Tibial artery (tissue), 4 donors: ENCODE measurements around the gene UBE3D.

ENCODE experiments used
- DNase-seq, 2 donors: peaks; one replicate each; pipeline ENCODE4 v3.0.0-alpha.2; 2019
- H3K27ac ChIP-seq, 2 donors: fragments of 200-600 bp; sonication (generic) in 1 of 2; 1 replicate in 1 of 2; 2 replicates in 1 of 2; pipeline ENCODE4 v1.5.1; 2018 to 2019; ENCODE audit warnings: mild to moderate bottlenecking in 1 of 2
- H3K27me3 ChIP-seq, 2 donors: fragments of 200-600 bp; sonication (generic) in 1 of 2; one replicate each; pipeline versions ENCODE4 v1.5.1 to v1.6.0; 2016 to 2019
- H3K36me3 ChIP-seq, 3 donors: fragments of 200-600 bp; sonication (generic) in 2 of 3; one replicate each; pipeline ENCODE4 v1.5.1; 2016 to 2019; ENCODE audit warnings: mild to moderate bottlenecking in 2 of 3
- H3K4me1 ChIP-seq, 4 donors: fragments of 200-600 bp; sonication (generic) in 2 of 4; 1 replicate in 3 of 4; 2 replicates in 1 of 4; pipeline ENCODE4 v1.5.1; 2016 to 2019
- H3K4me3 ChIP-seq, 2 donors: fragments of 200-600 bp; sonication (generic) in 1 of 2; 1 replicate in 1 of 2; 2 replicates in 1 of 2; pipeline ENCODE4 v1.5.1; 2018 to 2019; ENCODE audit warnings: mild to moderate bottlenecking in 2 of 2
- H3K9me3 ChIP-seq, 3 donors: fragments of 200-600 bp; sonication (generic) in 1 of 3; one replicate each; pipeline ENCODE4 v1.5.1; 2016 to 2019
- CTCF ChIP-seq, 2 experiments: fragments of 200-600 bp in 1 of 2; fragments of 450-650 bp in 1 of 2; IDR thresholded peaks; one replicate each; pipeline ENCODE4 v1.5.1; 2017 to 2019; ENCODE audit warnings: antibody characterized with exemption in 2 of 2, mild to moderate bottlenecking in 1 of 2, moderate library complexity in 1 of 2
- intact Hi-C: fragments of 100-400 bp; cut with DNase I; formaldehyde crosslinking; loops from one replicate; pipeline ENCODE4 v1.15.0; 2023; ENCODE audit warnings: low total_unique reads

The UBE3D gene

GRCh38 chr6:83083476-83083875, 17.8 kb upstream of the UBE3D start:
- no peaks in the 10 kb centered on the region for H3K36me3 ChIP-seq
- TF ChIP-seq CTCF (IDR thresholded peaks at IDR 0.05): no peak
- intact Hi-C loops: loop anchor here (5.0 kb wide), 1 partner anchor 1051 kb away; no protein-coding TSS in a partner anchor
- no peaks in the 10 kb centered on the region for H3K27me3 ChIP-seq
- no peak for DNase-seq
- no peak overlapping the region for H3K27ac ChIP-seq
- no peaks in the 10 kb centered on the region for H3K9me3 ChIP-seq
- no peak overlapping the region for H3K4me3 ChIP-seq
- no peaks in the 10 kb centered on the region for H3K4me1 ChIP-seq

DNA sequence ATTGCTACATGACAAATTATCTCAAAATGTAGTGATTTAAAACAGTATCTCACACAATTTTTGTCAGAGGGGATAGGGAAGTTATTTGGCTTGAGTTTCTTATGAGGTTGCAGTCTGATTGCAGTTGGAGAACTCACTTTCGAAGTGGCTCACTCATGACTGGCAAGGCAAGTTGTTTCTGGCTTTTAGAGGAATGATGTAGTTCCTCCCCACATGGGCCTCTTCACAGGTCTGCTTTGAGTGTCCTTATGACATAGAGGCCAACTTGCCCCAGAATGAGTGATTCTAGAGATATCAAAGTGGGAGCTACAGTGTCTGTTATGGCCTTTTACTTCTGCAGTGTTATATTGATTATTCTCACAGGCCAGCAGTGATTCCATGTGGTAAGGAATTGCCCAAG, 8.0 kb upstream of the UBE3D start:
- TF ChIP-seq CTCF (IDR thresholded peaks at IDR 0.05): no peak
- Histone ChIP-seq H3K4me3 (no peak overlapping the region), H3K27ac (no peak overlapping the region), H3K4me1 (peaks cover 0 to 21% (median 12%) of the 10 kb centered on the region in 4 donors), H3K36me3 (no peaks in the 10 kb centered on the region), H3K9me3 (no peaks in the 10 kb centered on the region), H3K27me3 (no peaks in the 10 kb centered on the region)
- DNase-seq: no peak
- intact Hi-C loops: no loop called here

DNA sequence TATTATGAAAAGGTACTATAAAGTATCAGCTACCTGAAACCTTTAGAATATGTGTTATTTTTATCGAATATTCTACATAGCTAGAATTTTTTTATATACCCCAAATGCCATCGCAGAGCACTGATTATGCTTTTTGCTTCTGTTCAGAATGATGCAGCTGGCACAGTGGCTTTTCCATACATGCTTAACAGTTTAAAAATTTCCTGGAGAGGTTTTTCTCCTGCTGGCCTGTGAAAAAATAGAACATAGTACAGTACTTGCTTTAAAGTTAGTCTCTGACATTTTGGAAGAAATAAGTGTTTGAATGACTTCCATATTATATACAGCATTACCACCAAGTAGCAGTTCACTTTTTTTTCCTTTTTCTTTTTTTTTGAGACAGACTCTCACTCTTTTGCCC, 7.1 kb upstream of the UBE3D start:
- no peak for DNase-seq
- intact Hi-C loops: no loop called here
- H3K4me3 ChIP-seq: no peak overlapping the region
- no peaks in the 10 kb centered on the region for H3K36me3 ChIP-seq
- no peaks in the 10 kb centered on the region for H3K9me3 ChIP-seq
- H3K27me3 ChIP-seq: no peaks in the 10 kb centered on the region
- TF ChIP-seq CTCF (IDR thresholded peaks at IDR 0.05): no peak
- H3K4me1 ChIP-seq: peaks cover 0 to 24% (median 14%) of the 10 kb centered on the region in 4 donors
- H3K27ac ChIP-seq: no peak overlapping the region

GRCh38 chr6:83071707-83072106, 6.1 kb upstream of the UBE3D start:
- H3K4me1 ChIP-seq: peaks cover 0 to 24% (median 14%) of the 10 kb centered on the region in 4 donors
- H3K36me3 ChIP-seq: no peaks in the 10 kb centered on the region
- TF ChIP-seq CTCF (IDR thresholded peaks at IDR 0.05): no peak
- H3K4me3 ChIP-seq: no peak overlapping the region
- no peaks in the 10 kb centered on the region for H3K9me3 ChIP-seq
- no peak overlapping the region for H3K27ac ChIP-seq
- no peaks in the 10 kb centered on the region for H3K27me3 ChIP-seq
- DNase-seq: no peak
- intact Hi-C loops: no loop called here

- intact Hi-C loops: no loop called here
- no peak for DNase-seq
- H3K27ac ChIP-seq: no peak overlapping the region
- no peak for TF ChIP-seq CTCF (IDR thresholded peaks at IDR 0.05)
- H3K27me3 ChIP-seq: no peaks in the 10 kb centered on the region
- no peak overlapping the region for H3K4me3 ChIP-seq
- no peaks in the 10 kb centered on the region for H3K36me3 ChIP-seq
- peaks cover 0 to 24% (median 14%) of the 10 kb centered on the region in 4 donors for H3K4me1 ChIP-seq
- H3K9me3 ChIP-seq: no peaks in the 10 kb centered on the region
These were observed 5.4 kb upstream of the UBE3D start for GRCh38 chr6:83071023-83071422.

- intact Hi-C loops: loop anchor here (5.0 to 10.0 kb wide), 2 partner anchors 345 to 443 kb away; partner anchors contain the start of gene PRSS35
These were observed 4.0 kb upstream of the UBE3D start for GRCh38 chr6:83069633-83070032.

More at GRCh38 chr6:83069633-83070032, 4.0 kb upstream of the UBE3D start:
- no peaks in the 10 kb centered on the region for H3K27me3 ChIP-seq
- DNase-seq: no peak
- H3K36me3 ChIP-seq: no peaks in the 10 kb centered on the region
- no peaks in the 10 kb centered on the region for H3K9me3 ChIP-seq
- H3K4me1 ChIP-seq: peaks cover 0 to 24% (median 14%) of the 10 kb centered on the region in 4 donors
- H3K27ac ChIP-seq: no peak overlapping the region
- H3K4me3 ChIP-seq: no peak overlapping the region
- TF ChIP-seq CTCF (IDR thresholded peaks at IDR 0.05): no peak
